Smooth muscle cell (in vitro differentiated cells): Measurements from ENCODE around the gene DZIP3. TPM values are rescaled to one million over a fixed set of nuclear protein-coding genes. Genes with fewer than 3 reads are reported as not detected.
"Not testable (repeated sequence)": the region's sequence is repeated elsewhere in the genome, so short reads cannot be mapped to it uniquely, and the experiment has no call there.

Source experiments
- DNase-seq: peaks from one replicate; lab custom pipeline; 2025; ENCODE audit not compliant: unreplicated experiment; lab: John Stamatoyannopoulos, UW
- H2AFZ ChIP-seq: fragments of 200-600 bp; sonication (generic); 2 replicates; pipeline ENCODE4 v1.6.0; 2016; ENCODE audit warnings: antibody characterized with exemption, low read depth, mild to moderate bottlenecking
- H3F3A ChIP-seq: fragments of 200-600 bp; sonication (generic); 2 replicates; pipeline ENCODE4 v1.6.0; 2017; ENCODE audit warnings: antibody characterized with exemption, low read depth
- H3K27ac ChIP-seq: fragments of 200-600 bp; sonication (generic); 2 replicates; pipeline ENCODE4 v1.5.1; 2016; ENCODE audit warnings: low read depth, mild to moderate bottlenecking
- H3K27me3 ChIP-seq: fragments of 200-600 bp; sonication (generic); 2 replicates; pipeline ENCODE4 v1.6.1; 2016; ENCODE audit warnings: low read depth, mild to moderate bottlenecking
- H3K36me3 ChIP-seq: fragments of 200-600 bp; sonication (generic); 2 replicates; pipeline ENCODE4 v1.5.1; 2016; ENCODE audit warnings: low read depth
- H3K4me1 ChIP-seq: fragments of 200-600 bp; sonication (generic); 2 replicates; pipeline ENCODE4 v1.5.1; 2016; ENCODE audit warnings: low read depth
- H3K4me2 ChIP-seq: fragments of 200-600 bp; sonication (generic); 2 replicates; pipeline ENCODE4 v1.6.0; 2016; ENCODE audit warnings: mild to moderate bottlenecking
- H3K4me3 ChIP-seq: fragments of 200-600 bp; sonication (generic); 2 replicates; pipeline ENCODE4 v1.5.1; 2016; ENCODE audit warnings: mild to moderate bottlenecking
- H3K79me2 ChIP-seq: fragments of 200-600 bp; sonication (generic); 2 replicates; pipeline ENCODE4 v1.6.0; 2016; ENCODE audit warnings: low read depth, mild to moderate bottlenecking
- H3K9ac ChIP-seq: fragments of 200-600 bp; sonication (generic); 2 replicates; pipeline ENCODE4 v1.6.0; 2016; ENCODE audit warnings: low read depth
- H3K9me3 ChIP-seq: fragments of 200-600 bp; sonication (generic); replicated peaks from 2 replicates; pipeline ENCODE4 v1.5.1; 2016; ENCODE audit warnings: low read depth
- H4K20me1 ChIP-seq: fragments of 200-600 bp; sonication (generic); 2 replicates; pipeline ENCODE4 v1.6.0; 2016; ENCODE audit warnings: low read depth
- CTCF ChIP-seq: fragments of 200-600 bp; sonication (generic); IDR thresholded peaks from 2 replicates; pipeline ENCODE4 v1.5.1; 2017; ENCODE audit warnings: borderline replicate concordance, mild to moderate bottlenecking, antibody characterized with exemption; ENCODE audit not compliant: insufficient read depth, poor library complexity, severe bottlenecking
- WGBS: methylation state at CpG from one replicate; pipeline ENCODE4 v1.1.7; 2016; ENCODE audit warnings: low lambda C conversion rate; 5-methylcytosine and 5-hydroxymethylcytosine counted together
- polyA plus RNA-seq: library from polyadenylated mRNA; unstranded; fragments of >200 nt; fragmentation: Nextera tagmentation; extraction: Ambion mirVana; gene quantifications from 2 replicates; pipeline ENCODE4 v1.2.1, GENCODE V29; 2016
- total RNA-seq: library from RNA; depleted of rRNA; stranded (reverse); fragments of >200 nt; gene quantifications from 2 replicates; pipeline ENCODE4 v1.2.3, GENCODE V29; 2014

The DZIP3 gene
- total and polyA plus RNA-seq, 2 experiments from 2014 or later = 6.2 to 13.8 TPM

GRCh38 chr3:108605491-108605890 lies 16.0 kb downstream of the DZIP3 start:
- no peak for TF ChIP-seq CTCF
- no peaks in the 10 kb centered on the region for H3F3A ChIP-seq
- no peaks in the 10 kb centered on the region for H4K20me1 ChIP-seq
- H3K4me3 ChIP-seq = no peak overlapping the region
- peaks cover 8% of the 10 kb centered on the region for H3K79me2 ChIP-seq
- no peak overlapping the region for H2AFZ ChIP-seq
- WGBS = 84% methylated on average over 4 of the region's 4 CpGs
- no peak overlapping the region for H3K4me2 ChIP-seq
- H3K27me3 ChIP-seq = no peaks in the 10 kb centered on the region
- H3K27ac ChIP-seq = no peak overlapping the region
- H3K36me3 ChIP-seq = no peaks in the 10 kb centered on the region
- H3K9me3 ChIP-seq = no peaks in the 10 kb centered on the region
- DNase-seq = no peak
- H3K4me1 ChIP-seq = peaks cover 25% of the 10 kb centered on the region
- H3K9ac ChIP-seq = no peak overlapping the region

GRCh38 chr3:108608750-108609149 lies 19.2 kb downstream of the DZIP3 start:
- no peaks in the 10 kb centered on the region for H3K27me3 ChIP-seq
- WGBS = 60% methylated on average over 4 of the region's 4 CpGs
- H3K4me1 ChIP-seq = peaks cover 5% of the 10 kb centered on the region

GRCh38 chr3:108610651-108611050 lies 21.1 kb downstream of the DZIP3 start:
- WGBS = 98% methylated on average over 1 of the region's 1 CpG

More at GRCh38 chr3:108608750-108609149, 19.2 kb downstream of the DZIP3 start:
- no peak overlapping the region for H3K4me2 ChIP-seq
- no peak overlapping the region for H2AFZ ChIP-seq
- H3K27ac ChIP-seq = no peak overlapping the region
- H4K20me1 ChIP-seq = no peaks in the 10 kb centered on the region
- H3K9me3 ChIP-seq = no peaks in the 10 kb centered on the region
- no peaks in the 10 kb centered on the region for H3K36me3 ChIP-seq
- no peak overlapping the region for H3K9ac ChIP-seq
- no peak for TF ChIP-seq CTCF
- no peak for DNase-seq
- peaks cover 8% of the 10 kb centered on the region for H3K79me2 ChIP-seq
- no peaks in the 10 kb centered on the region for H3F3A ChIP-seq
- H3K4me3 ChIP-seq = no peak overlapping the region

GRCh38 chr3:108616090-108616489 lies 26.6 kb downstream of the DZIP3 start:
- not testable (repeated sequence) for H3F3A ChIP-seq, H4K20me1 ChIP-seq, H3K9ac ChIP-seq, H3K27ac ChIP-seq, H3K27me3 ChIP-seq, H3K4me3 ChIP-seq, H2AFZ ChIP-seq, H3K36me3 ChIP-seq, H3K4me2 ChIP-seq, H3K79me2 ChIP-seq, H3K9me3 ChIP-seq, DNase-seq, H3K4me1 ChIP-seq
- 99% methylated on average over 8 of the region's 8 CpGs for WGBS

More at GRCh38 chr3:108610651-108611050, 21.1 kb downstream of the DZIP3 start:
- Histone ChIP-seq H3K79me2 (no peaks in the 10 kb centered on the region), H2AFZ (no peak overlapping the region), H3K9me3 (no peaks in the 10 kb centered on the region), H3K4me1 (no peaks in the 10 kb centered on the region), H3K27me3 (no peaks in the 10 kb centered on the region), H3K4me2 (no peak overlapping the region), H3K36me3 (no peaks in the 10 kb centered on the region), H3K4me3 (no peak overlapping the region), H3K27ac (no peak overlapping the region), H3K9ac (no peak overlapping the region), H4K20me1 (no peaks in the 10 kb centered on the region), H3F3A (no peaks in the 10 kb centered on the region)
- no peak for TF ChIP-seq CTCF
- DNase-seq = no peak
